CD4-positive, alpha-beta T cell treated with Interleukin-15 for 4 hours (primary cell): Measurements from ENCODE around the gene SCIN.
"Not testable (repeated sequence)": the region's sequence is repeated elsewhere in the genome, so short reads cannot be mapped to it uniquely, and the experiment has no call there.

Experiments used
- DNase-seq: peaks from one replicate; pipeline ENCODE4 v3.0.0-alpha.2; 2020; ENCODE audit warnings: low spot score

The SCIN gene

GRCh38 chr7:12570534-12571461 lies at the start of gene SCIN:
Gene SCIN (plus strand): TSS chr7:12570720. CDS start chr7:12570787, 67 bp downstream.
- no peak for DNase-seq

DNA sequence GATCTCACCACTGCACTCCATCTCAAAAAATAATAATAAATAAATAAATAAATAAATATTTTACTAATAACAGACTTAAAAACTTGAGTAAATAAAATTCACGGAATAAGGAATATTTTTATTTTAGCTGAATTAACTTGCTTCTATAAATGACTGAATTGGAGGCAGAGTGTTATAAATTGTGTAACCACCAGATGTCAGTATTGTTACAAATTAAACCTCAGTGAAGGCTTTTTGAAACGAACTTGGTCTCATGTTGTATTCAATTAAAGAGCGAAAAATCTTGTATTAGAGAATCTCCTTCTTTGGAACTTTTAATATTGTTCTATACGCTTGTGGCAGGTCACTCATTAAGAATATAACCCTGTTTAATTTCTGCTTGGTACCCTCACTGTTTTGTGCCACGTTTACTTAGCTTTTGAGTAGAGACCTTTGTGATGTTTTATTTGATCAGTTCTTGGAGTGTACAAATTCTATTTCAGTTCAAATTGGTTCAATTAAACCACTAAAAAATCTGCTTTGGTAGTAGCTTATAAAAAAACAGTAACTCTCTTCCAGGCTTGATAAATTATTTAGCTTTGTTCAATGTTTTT lies 45.6 kb upstream of the SCIN start:
- peak; percentile 39 for DNase-seq

GRCh38 chr7:12526693-12527092 lies 43.8 kb upstream of the SCIN start:
- not testable (repeated sequence) for DNase-seq

DNA sequence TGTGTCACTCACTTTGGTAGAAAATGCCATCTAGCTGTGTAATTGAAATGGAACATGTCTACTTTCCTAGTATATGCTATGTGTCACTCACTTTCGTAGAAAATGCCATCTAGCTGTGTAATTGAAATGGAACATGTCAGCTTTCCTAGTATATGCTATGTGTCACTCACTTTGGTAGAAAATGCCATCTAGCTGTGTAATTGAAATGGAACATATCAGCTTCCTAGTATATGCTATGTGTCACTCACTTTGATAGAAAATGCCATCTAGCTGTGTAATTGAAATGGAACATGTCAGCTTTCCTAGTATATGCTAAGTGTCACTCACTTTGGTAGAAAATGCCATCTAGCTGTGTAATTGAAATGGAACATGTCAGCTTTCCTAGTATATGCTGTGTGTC lies 42.9 kb upstream of the SCIN start:
- DNase-seq, result not testable (repeated sequence)

DNA sequence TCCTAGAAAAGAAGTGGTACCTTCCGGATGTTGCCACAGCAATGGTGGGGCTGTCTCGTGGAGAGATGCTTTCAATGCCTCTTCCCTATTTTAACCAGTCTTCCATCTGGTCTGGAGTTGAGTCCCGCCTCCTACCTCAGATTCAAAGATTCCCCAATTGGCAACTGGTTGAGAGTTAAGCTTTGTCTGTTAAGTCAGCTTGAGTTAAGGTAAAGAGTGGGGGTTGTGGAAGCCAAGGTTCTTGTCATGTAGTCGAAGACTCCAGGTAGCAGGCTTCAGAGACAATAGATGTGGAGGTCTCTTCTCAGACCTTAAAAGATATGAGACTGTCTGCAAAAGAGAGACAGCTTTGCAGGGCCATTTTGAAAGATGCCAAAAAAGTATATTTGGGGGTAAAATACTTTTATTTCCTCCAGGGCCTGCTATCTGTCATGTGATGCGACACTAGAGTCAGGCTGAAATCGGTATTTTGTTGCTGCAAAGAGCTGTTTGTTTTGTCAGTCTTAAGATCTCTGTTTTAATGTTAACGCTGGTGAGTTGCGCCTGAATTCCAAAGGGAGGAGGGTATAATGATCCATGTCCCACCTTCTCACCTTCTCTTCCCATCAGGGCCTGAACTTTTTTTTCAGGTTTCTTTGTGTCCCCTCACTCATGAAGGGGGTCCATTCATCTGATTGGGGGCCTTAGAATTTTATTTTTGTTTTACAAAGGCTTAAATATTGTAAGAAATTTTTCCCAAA lies 40.4 kb upstream of the SCIN start:
- DNase-seq, result no peak

GRCh38 chr7:12531784-12532183 lies 38.7 kb upstream of the SCIN start:
- no peak for DNase-seq

DNA sequence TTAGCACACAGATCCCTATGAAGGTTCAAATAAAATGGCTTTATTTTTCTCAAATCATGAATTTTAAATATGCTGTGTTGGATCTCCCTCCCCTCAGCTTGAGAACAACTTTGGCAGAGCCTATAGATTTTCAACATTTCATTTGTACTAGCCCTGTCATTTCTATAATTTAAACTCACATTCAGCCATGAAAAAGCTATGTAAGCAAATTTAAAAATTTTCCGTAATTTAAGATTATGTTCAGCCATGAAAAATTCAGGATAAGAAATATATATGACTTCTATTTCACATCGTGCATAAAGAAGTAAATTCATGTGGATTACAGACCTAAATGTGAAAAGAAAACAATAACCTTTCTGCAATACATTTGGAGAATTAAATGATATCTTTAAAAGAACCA lies 36.5 kb upstream of the SCIN start:
- DNase-seq, result no peak

GRCh38 chr7:12539681-12540080 lies 30.8 kb upstream of the SCIN start:
- DNase-seq, result no peak

- DNase-seq, result no peak
Observed at GRCh38 chr7:12540850-12541249, 29.7 kb upstream of the SCIN start.

GRCh38 chr7:12543586-12543985 lies 26.9 kb upstream of the SCIN start:
- no peak for DNase-seq

DNA sequence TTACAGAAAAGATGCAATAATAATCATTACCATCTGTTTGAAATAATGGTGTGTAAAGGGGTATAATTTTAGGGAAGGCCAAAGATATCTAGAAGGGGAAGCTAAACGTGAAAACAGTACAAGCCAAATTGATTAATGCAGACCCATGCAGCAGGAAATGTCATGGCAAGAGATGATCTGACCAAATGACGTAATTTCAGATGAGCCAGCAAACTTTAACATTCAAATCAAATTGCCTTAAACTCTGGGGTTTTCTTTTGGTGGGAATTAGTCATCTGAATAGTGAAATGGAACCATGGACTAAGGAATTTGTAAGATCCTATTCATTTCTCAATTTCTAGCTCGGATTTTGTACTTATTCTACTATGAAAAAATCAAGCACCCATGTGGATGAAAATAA lies 21.4 kb upstream of the SCIN start:
- DNase-seq, result no peak

GRCh38 chr7:12550956-12551355 lies 19.6 kb upstream of the SCIN start:
- no peak for DNase-seq

GRCh38 chr7:12552876-12553275 lies 17.6 kb upstream of the SCIN start:
- DNase-seq, result no peak

GRCh38 chr7:12553416-12553815 lies 17.1 kb upstream of the SCIN start:
- no peak for DNase-seq

GRCh38 chr7:12554351-12554750 lies 16.2 kb upstream of the SCIN start:
- no peak for DNase-seq

- DNase-seq, result no peak
Observed at GRCh38 chr7:12554872-12555271, 15.6 kb upstream of the SCIN start.

DNA sequence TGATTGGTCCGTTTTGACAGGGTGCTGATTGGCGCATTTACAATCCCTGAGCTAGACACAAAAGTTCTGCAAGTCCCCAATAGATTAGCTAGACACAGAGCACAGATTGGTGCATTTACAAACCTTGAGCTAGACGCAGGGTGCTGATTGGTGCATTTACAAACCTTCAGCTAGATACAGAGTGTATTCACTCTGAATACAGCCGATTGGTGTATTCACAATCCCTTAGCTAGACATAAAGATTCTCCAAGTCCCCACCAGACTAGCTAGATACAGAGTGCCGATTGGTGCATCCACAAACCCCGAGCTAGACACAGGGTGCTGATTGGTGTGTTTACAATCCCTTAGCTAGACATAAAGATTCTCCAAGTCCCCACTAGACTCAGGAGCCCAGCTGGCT lies 14.8 kb upstream of the SCIN start:
- peak; percentile 4 for DNase-seq

DNA sequence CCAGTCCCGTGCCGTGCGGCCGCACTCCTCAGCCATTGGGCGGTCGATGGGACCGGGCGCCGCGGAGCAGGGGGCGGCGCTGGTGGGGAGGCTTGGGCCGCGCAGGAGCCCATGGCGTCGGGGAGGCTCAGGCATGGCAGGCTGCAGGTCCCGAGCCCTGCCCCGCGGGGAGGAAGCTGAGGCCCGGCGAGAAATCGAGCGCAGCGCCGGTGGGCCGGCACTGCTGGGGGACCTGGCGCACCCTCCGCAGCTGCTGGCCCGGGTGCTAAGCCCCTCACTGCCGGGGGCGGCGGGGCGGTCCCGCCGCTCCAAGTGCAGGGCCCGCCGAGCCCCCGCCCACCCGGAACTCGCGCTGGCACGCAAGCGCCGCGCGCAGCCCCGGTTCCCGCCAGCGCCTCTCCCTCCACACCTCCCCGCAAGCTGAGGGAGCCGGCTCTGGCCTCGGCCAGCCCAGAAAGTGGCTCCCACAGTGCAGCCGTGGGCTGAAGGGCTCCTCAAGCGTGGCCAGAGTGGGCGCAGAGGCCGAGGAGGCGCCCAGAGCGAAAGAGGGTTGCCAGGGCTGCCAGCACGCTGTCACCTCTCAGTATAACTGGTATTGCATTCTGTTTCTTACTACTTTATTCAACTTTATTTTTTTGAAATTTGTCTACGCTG lies 14.3 kb upstream of the SCIN start:
- DNase-seq, result not testable (repeated sequence)

- DNase-seq, result no peak
Observed at GRCh38 chr7:12557282-12557681, 13.2 kb upstream of the SCIN start.

DNA sequence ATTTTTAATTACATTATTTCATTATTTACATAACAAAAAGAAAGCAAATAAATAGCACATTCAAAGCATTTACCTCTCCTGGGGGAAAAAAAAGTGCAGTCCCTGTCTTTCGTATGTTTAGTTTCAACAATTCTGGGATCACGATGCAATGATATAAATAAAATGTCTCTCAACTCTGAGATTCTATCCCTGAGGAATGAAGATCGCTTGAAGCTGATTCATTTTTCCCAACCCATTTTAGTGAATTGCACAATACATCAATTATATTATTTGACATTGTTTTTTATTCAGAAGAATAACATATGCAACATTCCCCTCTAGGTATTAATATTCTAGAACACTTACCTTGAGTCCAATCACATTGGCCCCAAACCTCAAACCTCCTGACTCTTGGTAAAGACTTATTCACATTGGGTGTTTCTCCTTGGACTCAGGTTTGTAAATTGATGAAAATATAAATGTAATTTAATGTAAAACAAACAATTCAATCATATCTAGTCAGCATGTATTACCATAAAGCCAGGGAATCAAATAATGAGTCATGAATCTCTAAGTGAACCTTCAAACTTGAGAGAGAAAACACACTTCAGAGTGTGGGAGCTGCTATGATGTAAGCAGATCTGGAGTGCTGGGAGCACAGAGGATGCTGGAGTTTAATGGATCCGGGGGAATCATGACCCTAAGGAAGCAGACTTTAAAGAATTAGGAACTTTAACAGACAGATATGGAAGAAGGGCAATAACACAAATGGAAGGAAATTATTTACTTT lies 5.3 kb upstream of the SCIN start:
- DNase-seq, result no peak

DNA sequence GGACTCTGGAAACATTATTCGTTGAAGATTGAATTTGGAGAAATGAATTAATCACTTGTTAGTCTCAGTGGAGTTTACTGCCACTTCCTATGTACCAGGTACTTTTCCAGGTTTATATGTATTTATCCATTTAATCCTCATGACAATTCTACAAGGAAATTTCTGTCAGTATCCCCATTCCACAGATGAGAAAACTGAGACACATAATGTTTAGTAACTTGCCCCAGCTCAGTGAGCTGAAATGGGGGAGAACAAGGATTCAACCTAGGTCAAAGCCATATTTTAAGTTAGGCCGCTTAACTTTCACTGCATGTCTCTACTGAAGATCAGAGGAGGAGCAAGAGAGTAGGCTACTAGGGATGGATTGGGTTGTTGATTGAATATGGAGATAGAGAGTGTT lies 4.6 kb upstream of the SCIN start:
- DNase-seq, result no peak

- no peak for DNase-seq
Observed at GRCh38 chr7:12567015-12567414, 3.5 kb upstream of the SCIN start.
